Endodermal cell (in vitro differentiated cells): ENCODE results near the gene METAP2. TPM values are rescaled to one million over a fixed set of nuclear protein-coding genes. Genes with fewer than 3 reads are reported as not detected.

Experiments
- DNase-seq: peaks from one replicate; pipeline ENCODE4 v3.0.0-alpha.2; 2017
- H3K27ac ChIP-seq: 2 replicates; pipeline ENCODE4 v1.5.1; 2013; ENCODE audit warnings: mild to moderate bottlenecking, low read depth, low read length, moderate library complexity
- H3K27me3 ChIP-seq: 2 replicates; pipeline ENCODE4 v1.6.1; 2013; ENCODE audit warnings: mild to moderate bottlenecking, low read length, moderate library complexity; ENCODE audit not compliant: insufficient read depth, control insufficient read depth, poor library complexity, severe bottlenecking
- H3K36me3 ChIP-seq: 2 replicates; pipeline ENCODE4 v1.7.0; 2013; ENCODE audit warnings: mild to moderate bottlenecking, low read length, moderate library complexity; ENCODE audit not compliant: control insufficient read depth, insufficient read depth
- H3K4me1 ChIP-seq: one replicate; pipeline ENCODE4 v1.7.0; 2013; ENCODE audit warnings: low read length; ENCODE audit not compliant: control insufficient read depth, insufficient read depth
- H3K4me3 ChIP-seq: 2 replicates; pipeline ENCODE4 v1.5.1; 2013; ENCODE audit warnings: mild to moderate bottlenecking, low read length, moderate library complexity
- H3K9ac ChIP-seq: 2 replicates; pipeline ENCODE4 v1.6.1; 2013; ENCODE audit warnings: mild to moderate bottlenecking, low read length, moderate library complexity; ENCODE audit not compliant: poor library complexity, severe bottlenecking; ENCODE audit errors: extremely low read depth
- H3K9me3 ChIP-seq: 2 replicates; pipeline ENCODE4 v1.6.1; 2013; ENCODE audit warnings: mild to moderate bottlenecking, low read length, moderate library complexity; ENCODE audit not compliant: control insufficient read depth
- H3K27ac Mint-ChIP-seq: 2 replicates; pipeline ENCODE4 v1.8.0; 2020; ENCODE audit warnings: mixed read lengths
- H3K27me3 Mint-ChIP-seq: 2 replicates; pipeline ENCODE4 v1.8.0; 2021; ENCODE audit warnings: mild to moderate bottlenecking, mixed read lengths; ENCODE audit not compliant: insufficient read depth
- H3K36me3 Mint-ChIP-seq: 2 replicates; pipeline ENCODE4 v1.8.0; 2020; ENCODE audit warnings: low read depth, mixed read lengths
- H3K4me1 Mint-ChIP-seq: 2 replicates; pipeline ENCODE4 v1.8.0; 2020; ENCODE audit warnings: mixed read lengths
- H3K4me3 Mint-ChIP-seq: 2 replicates; pipeline ENCODE4 v1.8.0; 2020; ENCODE audit warnings: mild to moderate bottlenecking, moderate library complexity, mixed read lengths
- H3K9me3 Mint-ChIP-seq: 2 replicates; pipeline ENCODE4 v1.8.0; 2020; ENCODE audit warnings: mild to moderate bottlenecking, mixed read lengths
- CTCF ChIP-seq: fragments of 200-600 bp; sonication (generic); conservative IDR thresholded peaks from 2 replicates; pipeline ENCODE4 v1.5.0; 2021; ENCODE audit warnings: antibody characterized with exemption, mild to moderate bottlenecking
- WGBS, 2 experiments: methylation state at CpG; one replicate each; pipeline versions ENCODE4 v1.1.5 to v1.1.7; 2013; ENCODE audit warnings: missing lambda C conversion rate in 2 of 2, mixed read lengths in 1 of 2; ENCODE audit not compliant: insufficient coverage in 1 of 2, insufficient read length in 1 of 2; 5-methylcytosine and 5-hydroxymethylcytosine counted together
- total RNA-seq, 2 donors: library from RNA; stranded (reverse); fragmentation: NEBNext Ultra II Directional in 1 of 2; extraction: Animal tissue kit (Norgen Biotek cat#: 25700) in 1 of 2; gene quantifications; 2 replicates in 1 of 2; 3 replicates in 1 of 2; pipeline ENCODE4 v1.2.1, GENCODE V29; 2021

METAP2 gene
- total RNA-seq, 2 donors from 2014 or later = 137 to 152 TPM

GRCh38 chr12:95543305-95543704 lies 69.4 kb downstream of the METAP2 start:
- no peaks in the 10 kb centered on the region for H3K9me3 Mint-ChIP-seq
- Histone ChIP-seq H3K27ac (no peak overlapping the region), H3K4me1 (no peaks in the 10 kb centered on the region), H3K4me3 (no peak overlapping the region), H3K9me3 (no peaks in the 10 kb centered on the region), H3K9ac (no peak overlapping the region), H3K36me3 (no peaks in the 10 kb centered on the region), H3K27me3 (peaks cover 36% of the 10 kb centered on the region)
- H3K4me3 Mint-ChIP-seq = no peak overlapping the region
- TF ChIP-seq CTCF = no peak
- peaks cover 29% of the 10 kb centered on the region for H3K4me1 Mint-ChIP-seq
- no peak overlapping the region for H3K27ac Mint-ChIP-seq
- DNase-seq = no peak
- peaks cover 31% of the 10 kb centered on the region for H3K27me3 Mint-ChIP-seq
- WGBS, 2 experiments = 94 to 100% methylated on average over 1 to 7 of the region's 7 CpGs
- H3K36me3 Mint-ChIP-seq = peaks cover 2% of the 10 kb centered on the region

GRCh38 chr12:95544756-95545155 lies 70.8 kb downstream of the METAP2 start:
- DNase-seq = no peak
- no peak overlapping the region for H3K4me3 ChIP-seq
- H3K9me3 Mint-ChIP-seq = peaks cover 9% of the 10 kb centered on the region
- no peaks in the 10 kb centered on the region for H3K36me3 ChIP-seq
- no peak for TF ChIP-seq CTCF
- peaks cover 21% of the 10 kb centered on the region for H3K4me1 Mint-ChIP-seq
- no peak overlapping the region for H3K27ac Mint-ChIP-seq
- peaks cover 34% of the 10 kb centered on the region for H3K27me3 Mint-ChIP-seq
- peaks cover 8% of the 10 kb centered on the region for H3K9me3 ChIP-seq
- H3K4me1 ChIP-seq = no peaks in the 10 kb centered on the region
- H3K27ac ChIP-seq = no peak overlapping the region
- H3K36me3 Mint-ChIP-seq = peaks cover 7% of the 10 kb centered on the region
- peaks cover 33% of the 10 kb centered on the region for H3K27me3 ChIP-seq
- H3K9ac ChIP-seq = no peak overlapping the region
- WGBS, 2 experiments = no CpG with 5 or more reads among the region's 3 CpGs
- no peak overlapping the region for H3K4me3 Mint-ChIP-seq

- Mint-ChIP-seq H3K27me3 (peaks cover 29% of the 10 kb centered on the region), H3K36me3 (peaks cover 7% of the 10 kb centered on the region), H3K9me3 (peaks cover 11% of the 10 kb centered on the region), H3K4me3 (peak overlapping the region; percentile 23), H3K4me1 (peaks cover 21% of the 10 kb centered on the region), H3K27ac (no peak overlapping the region)
- no peak for DNase-seq
- H3K4me3 ChIP-seq = peak overlapping the region; percentile 1
- peaks cover 28% of the 10 kb centered on the region for H3K27me3 ChIP-seq
- H3K4me1 ChIP-seq = no peaks in the 10 kb centered on the region
- peaks cover 13% of the 10 kb centered on the region for H3K9me3 ChIP-seq
- no peaks in the 10 kb centered on the region for H3K36me3 ChIP-seq
- 60% methylated on average over 2 to 3 of the region's 4 CpGs for WGBS, 2 experiments
- TF ChIP-seq CTCF = no peak
- no peak overlapping the region for H3K27ac ChIP-seq
- no peak overlapping the region for H3K9ac ChIP-seq
These were observed 71.4 kb downstream of the METAP2 start for GRCh38 chr12:95545303-95545702.
